Pancreas (tissue), 10 donors: ENCODE results near the gene TMEM31. TPM values are rescaled to one million over a fixed set of nuclear protein-coding genes. Genes with fewer than 3 reads are reported as not detected.

Experiments
- ATAC-seq, 4 donors: fragments of 200-7000 bp; cut with Tn5 transposase; one replicate each; pipeline versions ENCODE4 v1.8.0 to v1.9.1; 2020; ENCODE audit warnings: mild to moderate bottlenecking in 4 of 4, moderate library complexity in 4 of 4
- DNase-seq, 6 donors: peaks; one replicate each; pipeline ENCODE4 v3.0.0-alpha.2; 2020
- FAIRE-seq: peaks from 2 replicates; lab custom pipeline; 2012; peaks lifted over from hg19 to GRCh38; lab: Jason Lieb, UNC
- H3K27ac ChIP-seq, 4 donors: fragments of 200-600 bp; sonication (generic); 1 replicate in 3 of 4; 2 replicates in 1 of 4; pipeline versions ENCODE4 v1.5.0 to v1.8.0; 2020
- H3K27me3 ChIP-seq, 4 donors: fragments of 200-600 bp; one replicate each; pipeline ENCODE4 v1.8.0; 2021
- H3K36me3 ChIP-seq, 3 donors: fragments of 200-600 bp; sonication (generic) in 1 of 3; one replicate each; pipeline versions ENCODE4 v1.5.0 to v1.8.0; 2020 to 2021
- H3K4me1 ChIP-seq, 3 donors: fragments of 200-600 bp; one replicate each; pipeline ENCODE4 v1.8.0; 2021
- H3K4me3 ChIP-seq, 4 donors: fragments of 200-600 bp; sonication (generic) in 2 of 4; one replicate each; pipeline versions ENCODE4 v1.5.0 to v1.8.0; 2020 to 2021
- H3K9me3 ChIP-seq, 4 donors: fragments of 200-600 bp; one replicate each; pipeline ENCODE4 v1.8.0; 2021
- WGBS, 2 donors: extraction: QIAGEN DNeasy Blood & Tissue Kit; methylation state at CpG; one replicate each; pipeline ENCODE4 v1.1.7; 2013; 5-methylcytosine and 5-hydroxymethylcytosine counted together
- intact Hi-C, 3 donors: fragments of 100-400 bp; cut with DNase I; formaldehyde crosslinking; loops; one replicate each; pipeline versions ENCODE4 v1.11.1 to v1.14.2; 2022
- polyA plus RNA-seq, 2 donors: library from polyadenylated mRNA; stranded (reverse); fragments of 200-250 nt; gene quantifications; one replicate each; pipeline ENCODE4 v1.2.3, GENCODE V29; 2013
- total RNA-seq, 6 donors: library from RNA; stranded (reverse); fragmentation: NEBNext Ultra II Directional in 4 of 6; extraction: Animal tissue kit (Norgen Biotek cat#: 25700) in 4 of 6; gene quantifications; one replicate each; pipeline versions ENCODE4 v1.2.1 to v1.2.4, GENCODE V29; 2021 to 2023
- TF ChIP-seq, protein P1 (sequence below), 4 donors: fragments of 200-600 bp; sonication (generic) in 3 of 4; IDR thresholded peaks; one replicate each; pipeline versions ENCODE4 v1.5.0 to v1.8.0; 2021; ENCODE audit warnings: antibody characterized with exemption in 4 of 4
- donor health status: healthy with polysubstance abuse.
- donor health status: DM: no; HTN: no; CAD: no; lungs with moderate emphysema.
- donor health status: DM: no; HTN: no; CAD: no.
- donor health status: control.
- donor health status: control.
- donor health status: Bipolar disorder and iron deficiency.
- donor health status: DM: yes; HTN: yes; CAD: no.
- donor health status: DM: no; HTN: no; CAD: no.
- donor health status: DM: no; HTN: no; CAD: no.
- donor health status: DM: yes; HTN: yes; CAD: no.

The TMEM31 gene
- total and polyA plus RNA-seq, 8 donors, result 0.35 TPM; not detected in 7

DNA sequence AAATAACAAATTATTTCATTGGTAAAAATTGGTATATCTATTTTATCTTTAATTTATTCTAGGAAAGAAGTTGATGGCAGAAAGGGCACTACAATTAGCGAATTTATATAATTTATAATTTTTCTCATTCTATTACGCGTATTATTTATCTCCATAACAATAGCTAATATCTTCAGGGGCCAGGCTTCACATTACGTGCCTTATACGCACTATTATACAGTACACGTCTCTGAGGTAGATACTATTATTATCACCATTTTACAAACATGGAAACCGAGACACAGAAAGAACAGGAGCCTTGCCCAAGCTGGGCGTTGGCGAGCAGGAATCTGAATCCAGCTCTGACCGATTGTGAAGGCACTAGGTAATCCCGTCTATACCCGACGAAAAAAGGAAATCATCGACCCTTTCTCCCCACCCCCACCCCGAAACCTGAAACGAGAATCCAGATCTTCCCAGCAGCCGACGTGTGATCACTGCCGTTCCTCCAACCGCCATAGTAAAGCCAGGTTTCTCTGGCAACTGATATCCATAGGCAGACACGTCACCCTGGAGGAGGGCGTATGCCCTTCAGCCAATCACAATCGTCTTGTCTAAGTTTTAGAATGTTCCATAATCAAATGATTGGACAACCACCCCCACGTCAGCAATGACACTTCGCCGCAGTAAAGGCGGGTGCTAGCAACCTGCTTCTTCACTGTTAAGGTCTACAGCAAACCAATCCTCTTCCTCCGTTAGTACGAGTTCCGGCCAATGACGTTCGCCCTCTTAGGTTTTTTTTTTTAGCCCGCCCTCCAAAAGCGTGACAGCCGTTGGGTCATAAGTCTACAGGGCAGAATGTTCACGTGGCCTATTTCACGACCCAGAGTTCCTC, 24.3 kb upstream of the TMEM31 start, which contains the start of gene MORF4L2:
MORF4L2 (minus strand) TSS at position 501 of the 874 bp plus-strand sequence. CDS start 9,672 bp downstream, outside the sequence.
- DNase-seq, result peak; percentile 81 to 93 (median 90)
- 0 to 24% methylated on average over 37 of the region's 37 CpGs for WGBS, 2 donors
- peaks cover 0 to 9% (median 0%) of the 10 kb centered on the region in 3 donors for H3K36me3 ChIP-seq
- H3K27me3 ChIP-seq, result peaks cover 0 to 4% (median 0%) of the 10 kb centered on the region in 4 donors
- FAIRE-seq, result peak; percentile 99
- peaks cover 0 to 18% (median 13%) of the 10 kb centered on the region in 3 donors for H3K4me1 ChIP-seq
- intact Hi-C loops, result no loop called here
- peak within 1 kb of the TSS; percentile 87 to 98 (median 94) for H3K27ac ChIP-seq
- TF ChIP-seq, protein P1, sequence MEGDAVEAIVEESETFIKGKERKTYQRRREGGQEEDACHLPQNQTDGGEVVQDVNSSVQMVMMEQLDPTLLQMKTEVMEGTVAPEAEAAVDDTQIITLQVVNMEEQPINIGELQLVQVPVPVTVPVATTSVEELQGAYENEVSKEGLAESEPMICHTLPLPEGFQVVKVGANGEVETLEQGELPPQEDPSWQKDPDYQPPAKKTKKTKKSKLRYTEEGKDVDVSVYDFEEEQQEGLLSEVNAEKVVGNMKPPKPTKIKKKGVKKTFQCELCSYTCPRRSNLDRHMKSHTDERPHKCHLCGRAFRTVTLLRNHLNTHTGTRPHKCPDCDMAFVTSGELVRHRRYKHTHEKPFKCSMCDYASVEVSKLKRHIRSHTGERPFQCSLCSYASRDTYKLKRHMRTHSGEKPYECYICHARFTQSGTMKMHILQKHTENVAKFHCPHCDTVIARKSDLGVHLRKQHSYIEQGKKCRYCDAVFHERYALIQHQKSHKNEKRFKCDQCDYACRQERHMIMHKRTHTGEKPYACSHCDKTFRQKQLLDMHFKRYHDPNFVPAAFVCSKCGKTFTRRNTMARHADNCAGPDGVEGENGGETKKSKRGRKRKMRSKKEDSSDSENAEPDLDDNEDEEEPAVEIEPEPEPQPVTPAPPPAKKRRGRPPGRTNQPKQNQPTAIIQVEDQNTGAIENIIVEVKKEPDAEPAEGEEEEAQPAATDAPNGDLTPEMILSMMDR (IDR thresholded peaks at IDR 0.05), result no peak
- H3K4me3 ChIP-seq, result peak within 1 kb of the TSS; percentile 18 to 47 (median 38)
- H3K9me3 ChIP-seq, result peaks cover 0 to 3% (median 0%) of the 10 kb centered on the region in 4 donors
- peak; percentile 79 to 90 (median 84) for ATAC-seq

DNA sequence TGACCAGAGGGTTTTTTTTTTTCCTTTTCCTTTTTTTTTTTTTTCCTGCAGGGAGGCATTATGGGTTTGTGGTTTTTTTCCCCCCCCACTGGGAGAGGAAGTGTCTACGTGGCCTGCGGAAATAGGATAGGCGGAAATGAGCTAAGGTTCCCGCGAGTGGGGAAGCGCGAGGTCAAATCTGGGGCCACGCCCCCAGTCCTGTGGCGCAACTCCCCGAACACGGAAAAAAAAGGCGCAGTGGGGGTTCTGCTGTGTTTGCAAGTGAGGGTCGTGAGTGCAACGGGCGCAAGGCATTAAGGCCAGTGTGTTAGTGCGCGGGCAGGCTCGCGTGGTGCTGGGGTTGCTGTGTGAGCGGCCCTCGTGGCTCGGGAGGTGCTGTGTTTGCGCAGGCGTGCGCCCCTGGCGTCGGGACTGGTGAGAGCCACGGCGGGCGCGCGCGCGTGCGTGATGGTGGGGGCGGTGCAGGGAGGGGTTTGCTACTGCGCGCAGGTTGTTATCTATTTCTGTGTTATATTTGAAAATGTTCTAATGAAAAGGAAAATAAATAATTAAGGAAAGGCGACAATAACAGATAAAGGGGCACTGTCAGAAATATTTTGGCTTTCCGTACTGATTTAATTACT, 23.5 kb upstream of the TMEM31 start:
- no peak for FAIRE-seq
- H3K27me3 ChIP-seq, result peaks cover 0 to 4% (median 0%) of the 10 kb centered on the region in 4 donors
- ATAC-seq, result peak; percentile 75 to 89 (median 82)
- DNase-seq, result peak; percentile 81 to 92 (median 86)
- TF ChIP-seq, protein P1 (IDR thresholded peaks at IDR 0.05), result peak in 3 of 4 donors; percentile 27 to 37 (median 36)
- peak overlapping the region; percentile 87 to 98 (median 94) for H3K27ac ChIP-seq
- peaks cover 0 to 13% (median 13%) of the 10 kb centered on the region in 3 donors for H3K4me1 ChIP-seq
- intact Hi-C loops, result no loop called here
- H3K4me3 ChIP-seq, result peak overlapping the region; percentile 18 to 47 (median 38)
- WGBS, 2 donors, result 0 to 21% methylated on average over 40 of the region's 40 CpGs
- H3K9me3 ChIP-seq, result peaks cover 0 to 3% (median 0%) of the 10 kb centered on the region in 4 donors
- peaks cover 0 to 6% (median 0%) of the 10 kb centered on the region in 3 donors for H3K36me3 ChIP-seq

DNA sequence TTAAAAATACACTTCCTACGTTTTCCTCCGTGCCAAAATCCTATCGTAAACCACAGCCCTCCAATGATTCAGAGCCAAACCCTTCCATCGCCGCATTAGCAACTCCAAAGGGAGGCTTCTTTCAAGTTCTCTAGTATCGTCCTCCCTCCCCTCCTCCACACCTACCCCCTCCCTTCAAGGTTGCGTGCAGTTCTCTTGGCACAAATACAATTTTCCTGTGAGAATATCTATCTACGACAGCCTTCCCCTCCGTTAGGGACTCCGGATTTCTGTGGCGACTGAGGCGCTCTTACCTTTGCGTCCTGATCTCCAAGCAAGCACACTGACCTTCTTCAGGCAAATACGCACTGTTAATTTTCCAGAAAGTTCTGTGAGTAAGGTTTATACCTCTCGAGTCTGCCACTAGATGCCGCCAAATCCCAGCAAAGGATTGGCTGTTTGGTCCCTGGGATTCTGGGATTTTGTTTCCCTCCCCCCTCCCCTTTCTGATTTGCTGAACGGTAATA, 23.0 kb upstream of the TMEM31 start:
- TF ChIP-seq, protein P1 (IDR thresholded peaks at IDR 0.05), result peak in 1 of 4 donors; percentile 19
- Histone ChIP-seq H3K27me3 (peaks cover 0 to 4% (median 0%) of the 10 kb centered on the region in 4 donors), H3K9me3 (peaks cover 0 to 3% (median 0%) of the 10 kb centered on the region in 4 donors), H3K27ac (peak overlapping the region; percentile 87 to 98 (median 94)), H3K4me1 (peaks cover 0 to 13% (median 11%) of the 10 kb centered on the region in 3 donors), H3K4me3 (peak overlapping the region; percentile 18 to 47 (median 38)), H3K36me3 (peaks cover 0 to 6% (median 0%) of the 10 kb centered on the region in 3 donors)
- DNase-seq, result peak in 5 of 6 donors; percentile 54 to 71 (median 63)
- 0 to 21% methylated on average over 17 of the region's 17 CpGs for WGBS, 2 donors
- FAIRE-seq, result peak; percentile 37
- ATAC-seq, result peak; percentile 36 to 51 (median 38)
- intact Hi-C loops, result no loop called here

DNA sequence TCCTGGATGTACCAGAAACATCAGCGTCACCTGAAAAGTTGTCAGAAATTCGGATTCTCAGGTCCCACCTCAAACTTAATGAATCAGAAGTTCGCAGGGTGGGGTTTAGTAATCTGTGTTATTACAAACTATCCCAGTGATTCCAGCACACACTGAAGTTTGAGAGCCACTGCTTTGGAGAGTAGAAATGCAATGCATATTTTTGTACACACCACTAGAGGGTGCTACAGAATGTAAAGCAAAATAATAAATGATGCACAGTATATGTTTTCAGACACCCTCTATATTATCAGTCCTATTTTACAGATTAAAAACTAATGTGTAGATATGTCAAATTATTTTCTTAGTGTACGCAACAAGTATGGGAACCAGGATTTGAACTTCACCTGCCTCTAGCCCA, 21.8 kb upstream of the TMEM31 start:
- H3K4me3 ChIP-seq, result no peak overlapping the region
- H3K27me3 ChIP-seq, result peaks cover 0 to 4% (median 0%) of the 10 kb centered on the region in 4 donors
- ATAC-seq (peak in 1 of 4 donors; percentile 19), DNase-seq (no peak), FAIRE-seq (peak; percentile 93)
- WGBS, 2 donors, result 24 to 28% methylated on average over 4 of the region's 4 CpGs
- H3K9me3 ChIP-seq, result peaks cover 0 to 3% (median 0%) of the 10 kb centered on the region in 4 donors
- peaks cover 0 to 6% (median 0%) of the 10 kb centered on the region in 3 donors for H3K36me3 ChIP-seq
- intact Hi-C loops, result no loop called here
- TF ChIP-seq, protein P1 (IDR thresholded peaks at IDR 0.05), result peak; percentile 26 to 65 (median 54)
- no peak overlapping the region for H3K27ac ChIP-seq
- peaks cover 0 to 13% (median 8%) of the 10 kb centered on the region in 3 donors for H3K4me1 ChIP-seq
